DOHH2 (cell line): ENCODE data around the gene NOXA1.

Experiments used
- CTCF ChIP-seq: fragments of 200-600 bp; sonication (generic); IDR thresholded peaks from one replicate; pipeline ENCODE4 v1.5.1; 2014; ENCODE audit warnings: antibody characterized with exemption, mild to moderate bottlenecking, low read depth, low read length; ENCODE audit not compliant: poor library complexity, severe bottlenecking
- EZH2phosphoT487 ChIP-seq: fragments of 200-600 bp; sonication (generic); IDR thresholded peaks from 2 replicates; pipeline ENCODE4 v1.6.1; 2017; ENCODE audit warnings: borderline replicate concordance, mild to moderate bottlenecking, antibody characterized with exemption, low read length, moderate library complexity, mixed read lengths

GRCh38 chr9:137480686-137481683, 57.8 kb downstream of the NOXA1 start:
- no peak for TF ChIP-seq CTCF
- no peak for TF ChIP-seq EZH2phosphoT487
